Mucosa of gallbladder (tissue), 1 donor: ENCODE results near the gene PDE2A. TPM values are rescaled to one million over a fixed set of nuclear protein-coding genes. Genes with fewer than 3 reads are reported as not detected.
"Not testable (repeated sequence)": the region's sequence is repeated elsewhere in the genome, so short reads cannot be mapped to it uniquely, and the experiment has no call there.

Source experiments
- DNase-seq: peaks from one replicate; pipeline ENCODE4 v3.0.0-alpha.2; 2020; ENCODE audit warnings: low spot score
- total RNA-seq: library from RNA; stranded (reverse); gene quantifications from one replicate; pipeline ENCODE4 v1.2.1, GENCODE V29; 2021
- donor health status: DM: no; HTN: no; CAD: no.

PDE2A gene
- total RNA-seq, 1 donor from 2014 or later = 23.7 TPM

- DNase-seq = no peak
Observed at GRCh38 chr11:72577271-72577721, 96.9 kb downstream of the PDE2A start.

DNA sequence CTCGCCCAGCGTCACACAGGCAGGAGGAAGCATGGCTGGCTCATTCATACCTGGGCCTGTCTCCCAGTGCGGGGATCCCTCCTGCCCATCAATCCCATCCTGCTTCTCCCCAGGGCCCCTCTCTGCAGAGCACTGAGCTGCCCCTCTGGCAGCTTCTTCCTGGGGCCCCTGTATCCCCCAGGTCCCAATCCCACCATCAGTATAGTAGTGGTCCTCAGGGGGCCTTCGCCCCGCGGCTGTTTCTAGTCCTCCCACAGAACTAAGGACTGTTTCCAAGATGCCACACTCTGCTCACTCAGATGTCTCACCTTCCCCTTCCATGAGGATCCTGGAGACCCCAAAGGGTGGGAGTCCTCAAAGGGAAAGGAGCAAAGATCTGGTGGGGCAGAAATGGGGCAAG, 97.6 kb downstream of the PDE2A start:
- no peak for DNase-seq

GRCh38 chr11:72576243-72576595, 98.0 kb downstream of the PDE2A start:
- no peak for DNase-seq

GRCh38 chr11:72575533-72576242, 98.5 kb downstream of the PDE2A start:
- no peak for DNase-seq

DNA sequence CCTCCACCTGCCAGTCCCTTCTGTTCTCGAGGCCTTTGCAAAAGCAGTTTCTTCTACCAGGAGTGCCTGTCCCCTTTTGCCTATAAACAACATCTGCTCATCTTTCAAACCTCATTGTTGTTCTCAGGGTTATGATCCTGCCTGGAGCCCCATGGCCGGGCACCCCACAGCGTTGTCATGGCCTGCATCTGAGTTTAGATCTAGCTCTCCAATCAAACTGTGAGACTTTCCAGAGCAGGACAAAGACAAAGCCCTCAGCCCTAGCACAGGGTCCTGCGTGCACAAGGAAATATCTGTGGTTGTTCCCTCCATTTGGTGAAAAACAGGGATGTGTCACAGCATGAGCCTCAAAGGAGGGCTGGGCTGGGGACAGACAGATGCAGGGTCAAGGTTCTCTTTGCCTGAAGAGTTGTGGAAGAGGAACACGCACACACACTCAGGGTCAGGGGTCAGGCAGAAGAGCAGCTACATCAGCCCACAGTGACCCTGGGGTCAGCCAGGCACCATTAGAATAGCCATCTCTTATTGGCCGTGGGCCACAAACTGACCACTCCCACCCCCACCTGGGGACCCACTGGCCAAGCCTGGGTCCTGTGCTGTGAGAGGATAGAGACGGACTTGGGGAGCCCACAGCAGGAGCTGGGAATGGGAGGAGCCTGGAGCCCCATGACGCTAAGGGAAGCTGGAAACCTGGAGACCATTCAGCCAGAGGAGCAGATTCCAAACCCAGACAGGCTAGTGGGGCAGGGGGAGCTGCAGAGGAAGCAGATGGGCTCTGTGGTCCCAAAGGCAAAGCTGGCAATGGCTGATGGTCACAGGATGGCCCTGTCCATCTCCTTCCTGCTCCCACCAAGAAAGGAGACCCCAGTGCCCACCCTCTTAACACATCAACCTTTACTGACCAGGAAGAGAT, 99.4 kb downstream of the PDE2A start:
- DNase-seq = no peak

- no peak for DNase-seq
Observed at GRCh38 chr11:72573855-72574445, 100.3 kb downstream of the PDE2A start.

DNA sequence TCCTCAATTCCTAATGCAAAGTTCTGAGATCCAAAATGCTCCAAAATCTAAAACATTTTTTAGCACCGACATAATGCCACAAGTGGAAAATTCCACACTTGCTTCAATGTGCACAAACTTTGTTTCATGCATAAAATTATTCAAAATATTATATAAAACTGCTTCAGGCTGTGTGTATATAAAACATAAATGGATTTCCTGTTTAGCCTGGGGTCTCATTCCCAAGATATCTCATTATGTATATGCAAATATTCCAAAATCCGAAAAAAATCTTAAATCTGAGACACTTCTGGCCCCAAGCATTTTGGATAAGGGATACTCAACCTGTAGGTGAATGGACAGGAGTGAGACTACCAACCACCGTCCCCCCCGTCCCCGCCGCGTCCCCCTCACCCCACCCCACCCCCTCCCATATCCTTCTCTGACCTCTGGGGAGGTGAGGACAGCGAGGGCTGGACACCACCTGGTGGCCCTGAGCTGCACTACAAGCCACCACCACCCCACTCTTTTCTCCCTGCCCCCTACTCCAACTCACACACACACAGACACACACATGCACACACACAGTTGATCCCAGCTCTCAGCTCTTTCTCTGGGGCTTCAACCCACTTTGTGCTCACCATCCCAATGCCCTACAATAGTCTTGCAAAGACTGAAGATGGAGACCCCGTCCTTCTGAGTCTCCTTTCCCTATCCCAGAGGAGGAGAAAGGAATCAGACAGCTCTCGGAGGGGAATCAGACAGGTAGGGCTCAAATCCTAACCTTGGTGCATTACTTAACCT, 101.0 kb downstream of the PDE2A start:
- DNase-seq = no peak

GRCh38 chr11:72572540-72572939, 101.7 kb downstream of the PDE2A start:
- not testable (repeated sequence) for DNase-seq

DNA sequence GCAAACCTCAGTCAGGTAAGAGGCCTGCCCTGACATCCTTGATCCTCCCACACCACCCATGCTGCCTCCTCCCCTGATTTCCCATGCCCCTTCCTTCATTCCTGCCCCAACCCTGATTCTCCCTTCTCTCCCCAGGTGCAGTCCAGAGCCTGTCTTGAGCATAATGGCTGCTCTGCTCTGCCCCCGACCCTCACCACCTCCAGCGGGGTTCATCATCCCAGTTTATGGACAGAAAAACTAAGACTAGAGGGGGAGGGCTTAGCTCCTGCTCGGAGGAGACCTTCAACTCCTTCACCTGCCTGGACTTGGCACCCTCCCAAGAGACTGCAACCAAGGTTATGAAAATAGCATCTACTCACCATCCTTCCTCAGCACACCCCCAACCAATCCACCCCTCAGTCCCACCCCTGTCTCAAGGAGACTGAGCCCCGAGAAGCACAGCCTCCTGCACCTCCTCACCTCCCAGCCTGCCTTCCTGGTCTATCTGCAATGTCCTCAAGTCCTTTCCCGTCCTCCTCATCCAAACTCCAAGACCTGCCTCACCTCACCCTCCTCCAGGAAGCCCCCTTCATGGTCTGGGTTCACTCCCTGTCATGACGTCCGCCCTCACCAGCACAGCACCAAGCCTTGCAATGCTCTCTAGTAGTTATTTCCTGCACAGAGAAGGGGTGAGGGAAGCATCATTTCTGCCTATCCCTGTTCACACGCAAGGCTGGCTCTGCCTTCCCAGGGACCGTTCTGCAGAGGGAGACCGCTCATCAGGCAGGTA, 103.1 kb downstream of the PDE2A start:
- DNase-seq = no peak

- no peak for DNase-seq
Observed at GRCh38 chr11:72569966-72570892, 104.0 kb downstream of the PDE2A start.

- no peak for DNase-seq
Observed at GRCh38 chr11:72568861-72569260, 105.4 kb downstream of the PDE2A start.

DNA sequence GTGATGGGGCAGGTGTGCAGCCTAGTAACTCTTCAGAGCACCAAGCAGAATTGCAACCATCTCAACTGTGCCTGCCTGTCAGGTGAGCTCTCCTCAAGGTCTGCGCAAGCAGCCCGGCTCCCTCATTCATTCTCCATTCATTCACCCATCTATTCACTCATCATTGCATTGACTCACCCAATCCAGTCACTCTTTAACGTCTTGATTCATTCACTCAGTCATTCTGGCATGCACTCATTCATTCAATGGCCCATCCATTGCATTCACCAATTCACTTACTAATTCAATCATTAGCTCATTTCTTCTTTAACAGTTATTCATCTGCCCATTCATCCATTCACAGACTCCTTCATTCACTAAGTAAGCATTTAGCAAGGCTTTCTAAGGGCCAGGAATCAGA, 111.8 kb downstream of the PDE2A start:
- DNase-seq = no peak

GRCh38 chr11:72561856-72562255, 112.4 kb downstream of the PDE2A start:
- DNase-seq = no peak

- not testable (repeated sequence) for DNase-seq
Observed at GRCh38 chr11:72560864-72561263, 113.4 kb downstream of the PDE2A start.

DNA sequence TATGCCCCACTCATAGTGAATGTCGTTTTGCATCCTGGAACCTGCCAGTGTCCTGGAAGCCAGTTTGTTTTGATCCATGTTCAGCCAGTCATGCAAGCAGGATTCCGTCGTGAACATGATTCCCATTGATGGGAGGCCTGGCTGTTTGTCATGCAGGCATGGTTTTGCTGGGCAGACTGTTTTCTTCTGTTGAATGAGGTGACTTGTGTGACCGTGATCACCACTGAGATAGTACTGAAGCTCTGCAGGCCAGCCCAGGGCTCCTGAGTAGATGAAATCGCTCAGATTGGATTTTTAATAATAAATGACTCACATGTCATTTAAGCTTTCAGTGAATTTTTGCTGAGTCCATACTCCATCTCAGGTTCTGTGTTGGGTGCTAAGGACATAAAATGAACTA, 117.8 kb downstream of the PDE2A start:
- no peak for DNase-seq

- not testable (repeated sequence) for DNase-seq
Observed at GRCh38 chr11:72555014-72555522, 119.2 kb downstream of the PDE2A start.

- DNase-seq = no peak
Observed at GRCh38 chr11:72553706-72554105, 120.5 kb downstream of the PDE2A start.

DNA sequence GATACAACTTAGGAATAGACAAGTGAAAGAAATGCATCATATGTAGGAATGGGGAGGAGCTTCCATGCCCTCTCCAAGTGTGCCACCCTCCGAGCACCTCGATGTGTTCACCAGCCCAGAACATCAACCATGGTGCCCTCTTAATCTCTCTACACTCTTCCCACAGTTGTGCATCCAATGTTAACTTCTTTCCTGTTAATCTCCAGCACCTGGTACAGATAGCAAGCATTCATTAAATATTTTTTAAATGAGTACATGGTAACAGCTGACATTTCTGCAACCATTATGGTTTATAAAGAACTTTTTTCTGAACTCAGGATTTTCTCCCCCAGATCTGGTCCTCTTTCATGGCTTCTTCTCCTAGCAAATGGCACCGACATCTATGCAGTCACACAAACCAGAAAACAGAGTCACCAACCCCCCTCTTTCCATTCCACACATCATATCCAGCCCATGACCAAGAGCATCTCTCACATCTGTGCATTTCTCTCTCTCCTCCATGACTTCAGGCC, 121.8 kb downstream of the PDE2A start:
- DNase-seq = no peak

DNA sequence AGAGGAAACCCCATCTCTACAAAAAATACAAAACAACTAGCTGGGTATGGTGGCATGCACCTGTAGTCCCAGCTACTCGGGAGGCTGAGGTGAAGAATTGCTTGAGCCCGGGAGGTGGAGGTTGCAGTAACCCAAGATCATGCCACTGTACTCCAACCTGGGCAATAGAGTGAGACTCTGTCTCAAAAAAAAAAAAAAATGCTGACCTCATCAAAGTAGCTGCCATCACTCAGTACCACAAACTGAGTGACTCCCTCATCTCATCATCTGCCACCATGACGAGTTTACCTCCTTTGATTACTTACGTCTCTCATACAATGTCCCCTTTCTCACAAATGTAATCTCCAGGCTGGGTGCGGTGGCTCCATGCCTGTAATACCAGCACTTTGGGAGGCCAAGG, 122.7 kb downstream of the PDE2A start:
- no peak for DNase-seq
